Activated T-cell treated with anti-CD3 and anti-CD28 coated beads, Interleukin-2, amount 50 U/mL, for 72 hours (primary cell): Measurements from ENCODE around the gene HDAC8. TPM values are rescaled to one million over a fixed set of nuclear protein-coding genes. Genes with fewer than 3 reads are reported as not detected.

Experiments
- ATAC-seq, 2 donors: fragments of 150-1000 bp; cut with Tn5 transposase; replicated peaks in 1 of 2; 2 replicates each; pipeline ENCODE4 v1.10.0; 2021; ENCODE audit warnings: moderate library complexity in 2 of 2, mild to moderate bottlenecking in 1 of 2
- DNase-seq, 2 donors: peaks; one replicate each; pipeline ENCODE4 v3.0.0; 2021 to 2022; ENCODE audit warnings: mixed read lengths in 1 of 2
- H3K27ac Mint-ChIP-seq: one replicate; pipeline ENCODE4 v1.8.0; 2022; ENCODE audit warnings: mild to moderate bottlenecking, moderate library complexity, mixed read lengths
- H3K27me3 Mint-ChIP-seq: one replicate; pipeline ENCODE4 v1.8.0; 2022; ENCODE audit warnings: low read depth, mixed read lengths
- H3K36me3 Mint-ChIP-seq, 2 donors: one replicate each; pipeline ENCODE4 v1.8.0; 2022; ENCODE audit warnings: mixed read lengths in 2 of 2, mild to moderate bottlenecking in 1 of 2; ENCODE audit not compliant: insufficient read depth in 2 of 2
- H3K4me1 Mint-ChIP-seq: one replicate; pipeline ENCODE4 v1.8.0; 2022; ENCODE audit warnings: low read depth, mixed read lengths
- H3K4me3 Mint-ChIP-seq, 2 donors: one replicate each; pipeline ENCODE4 v1.8.0; 2022; ENCODE audit warnings: mild to moderate bottlenecking in 2 of 2, mixed read lengths in 2 of 2, moderate library complexity in 2 of 2
- H3K9me3 Mint-ChIP-seq, 2 donors: one replicate each; pipeline ENCODE4 v1.8.0; 2022; ENCODE audit warnings: mixed read lengths in 2 of 2
- total RNA-seq, 2 donors: library from RNA; stranded (reverse); gene quantifications; one replicate each; pipeline ENCODE4 v1.2.3, GENCODE V29; 2022

Gene HDAC8
- total RNA-seq, 2 donors from 2014 or later, result 23.5 to 24.3 TPM

DNA sequence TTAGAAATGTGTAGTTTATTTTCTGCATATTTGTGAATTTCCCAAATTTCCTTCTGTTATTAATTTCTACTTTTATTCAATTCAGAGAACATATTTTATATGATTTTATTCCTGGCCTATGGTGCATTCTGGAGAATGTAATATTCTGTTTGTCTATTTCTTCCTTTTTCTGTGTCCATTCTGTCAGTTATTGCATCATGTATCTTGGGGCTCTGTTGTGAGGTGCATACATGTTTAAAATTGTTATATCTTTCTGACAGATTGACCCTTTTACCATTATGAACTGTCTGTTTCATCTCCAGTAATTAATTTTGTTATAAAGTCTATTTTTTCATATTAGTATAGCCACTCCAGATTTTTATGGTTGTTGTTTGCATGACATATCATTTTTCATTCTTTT, 170.0 kb downstream of the HDAC8 start:
- H3K36me3 Mint-ChIP-seq, result peaks cover 2 to 3% of the 10 kb centered on the region in 2 donors
- no peaks in the 10 kb centered on the region for H3K4me1 Mint-ChIP-seq
- no peaks in the 10 kb centered on the region for H3K27me3 Mint-ChIP-seq
- no peak for ATAC-seq
- no peak overlapping the region for H3K27ac Mint-ChIP-seq
- DNase-seq, result no peak
- H3K4me3 Mint-ChIP-seq, result no peak overlapping the region
- H3K9me3 Mint-ChIP-seq, result no peaks in the 10 kb centered on the region

DNA sequence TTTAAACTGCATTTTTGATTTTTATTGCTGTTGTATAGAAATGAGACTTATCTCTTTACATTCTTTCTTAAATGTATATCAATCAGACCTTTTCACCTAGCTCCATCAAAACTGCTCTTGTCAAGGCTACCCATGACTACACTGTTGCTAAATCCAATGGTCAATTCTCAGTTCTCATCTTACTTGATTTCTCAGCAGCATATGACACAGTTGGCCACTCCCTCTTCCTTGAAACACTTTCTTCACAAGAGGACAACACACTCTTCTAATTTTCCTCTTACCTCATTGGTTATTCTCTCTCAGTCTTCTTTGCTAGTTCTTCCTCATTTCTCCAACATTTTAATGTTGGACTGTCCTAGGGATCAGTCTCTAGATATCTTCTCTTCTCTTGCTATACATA, 172.8 kb downstream of the HDAC8 start:
- no peak for DNase-seq
- no peaks in the 10 kb centered on the region for H3K9me3 Mint-ChIP-seq
- H3K4me1 Mint-ChIP-seq, result no peaks in the 10 kb centered on the region
- no peak overlapping the region for H3K4me3 Mint-ChIP-seq
- no peak overlapping the region for H3K27ac Mint-ChIP-seq
- no peaks in the 10 kb centered on the region for H3K27me3 Mint-ChIP-seq
- peaks cover 0 to 3% of the 10 kb centered on the region in 2 donors for H3K36me3 Mint-ChIP-seq
- ATAC-seq, result no peak

DNA sequence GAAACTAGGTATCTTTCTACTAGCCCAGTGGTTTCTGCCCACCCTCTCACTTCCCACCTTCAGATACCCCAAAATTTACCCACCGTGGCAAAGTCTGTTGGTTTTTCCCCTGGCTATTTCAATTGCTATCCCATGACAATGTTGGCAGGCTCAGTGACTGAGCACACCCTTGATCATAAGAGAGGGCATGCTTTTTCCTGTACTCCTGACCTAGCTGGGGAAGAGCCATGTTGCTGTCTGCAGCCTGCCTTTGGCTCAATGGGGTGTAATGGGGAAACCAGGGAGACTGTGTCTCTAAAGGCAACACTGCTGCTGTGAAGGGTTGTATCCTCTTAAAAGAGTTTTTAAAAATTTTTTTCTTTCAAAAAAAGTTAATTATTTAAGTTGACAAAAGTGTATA, 176.5 kb downstream of the HDAC8 start:
- Mint-ChIP-seq H3K36me3 (peaks cover 0 to 1% of the 10 kb centered on the region in 2 donors), H3K27me3 (no peaks in the 10 kb centered on the region), H3K27ac (no peak overlapping the region), H3K4me1 (no peaks in the 10 kb centered on the region), H3K9me3 (no peaks in the 10 kb centered on the region), H3K4me3 (no peak overlapping the region)
- no peak for DNase-seq
- no peak for ATAC-seq

DNA sequence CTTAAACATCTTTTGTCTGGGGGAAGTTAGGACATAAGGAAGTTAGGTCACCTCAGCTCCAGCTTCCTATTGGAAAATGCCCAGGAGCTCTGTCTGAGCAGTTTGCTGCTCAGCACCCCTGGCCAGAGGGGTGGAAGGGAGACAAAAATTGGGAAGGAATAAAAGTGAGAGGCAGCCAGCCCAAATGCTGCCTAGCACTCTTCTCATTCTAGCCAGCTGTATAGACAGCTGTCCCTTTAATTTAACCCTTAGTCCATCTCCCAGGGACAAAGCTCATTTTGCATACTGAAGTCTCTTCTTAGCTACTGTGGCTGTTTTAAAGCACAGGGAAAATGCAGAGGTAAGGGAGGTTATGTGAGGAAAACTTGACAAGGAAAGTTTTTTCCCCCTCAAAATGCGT, 177.4 kb downstream of the HDAC8 start:
- Mint-ChIP-seq H3K36me3 (peaks cover 0 to 1% of the 10 kb centered on the region in 2 donors), H3K27ac (no peak overlapping the region), H3K4me3 (no peak overlapping the region), H3K27me3 (no peaks in the 10 kb centered on the region), H3K4me1 (no peaks in the 10 kb centered on the region), H3K9me3 (no peaks in the 10 kb centered on the region)
- DNase-seq, result no peak
- no peak for ATAC-seq

DNA sequence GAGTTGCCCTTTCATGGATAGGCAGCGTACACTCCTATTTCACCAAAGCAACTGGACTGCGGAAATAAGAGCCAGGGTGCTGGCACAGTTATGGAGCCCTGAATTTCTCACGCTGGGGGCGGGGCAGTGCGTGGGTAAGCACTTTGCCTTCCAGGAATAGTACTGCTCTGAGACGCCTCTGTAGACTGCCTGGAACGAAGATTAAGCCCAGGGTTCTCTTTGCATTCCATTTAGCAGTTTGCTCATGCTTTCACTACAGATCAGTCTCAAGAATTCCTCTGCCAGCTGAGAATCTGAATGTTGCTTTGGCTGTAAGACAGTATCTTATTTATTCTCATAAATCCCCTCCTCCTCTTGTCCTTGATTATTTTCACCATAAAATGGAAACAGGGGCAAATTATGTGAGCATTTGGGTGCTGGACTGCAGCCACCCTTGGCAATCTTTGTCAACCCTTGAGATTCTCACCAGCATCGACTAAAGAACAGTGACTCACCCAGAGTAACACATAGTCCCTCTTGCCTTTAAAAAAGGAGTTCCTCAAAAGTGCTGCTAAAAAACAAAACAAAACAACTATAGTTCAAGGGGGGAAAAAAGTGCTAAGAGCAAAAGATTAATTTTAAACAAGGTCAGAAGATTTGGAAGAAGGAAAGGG, 178.0 kb downstream of the HDAC8 start:
- no peaks in the 10 kb centered on the region for H3K9me3 Mint-ChIP-seq
- peaks cover 0 to 1% of the 10 kb centered on the region in 2 donors for H3K36me3 Mint-ChIP-seq
- no peaks in the 10 kb centered on the region for H3K4me1 Mint-ChIP-seq
- no peak for ATAC-seq
- DNase-seq, result no peak
- no peak overlapping the region for H3K4me3 Mint-ChIP-seq
- H3K27me3 Mint-ChIP-seq, result no peaks in the 10 kb centered on the region
- no peak overlapping the region for H3K27ac Mint-ChIP-seq

DNA sequence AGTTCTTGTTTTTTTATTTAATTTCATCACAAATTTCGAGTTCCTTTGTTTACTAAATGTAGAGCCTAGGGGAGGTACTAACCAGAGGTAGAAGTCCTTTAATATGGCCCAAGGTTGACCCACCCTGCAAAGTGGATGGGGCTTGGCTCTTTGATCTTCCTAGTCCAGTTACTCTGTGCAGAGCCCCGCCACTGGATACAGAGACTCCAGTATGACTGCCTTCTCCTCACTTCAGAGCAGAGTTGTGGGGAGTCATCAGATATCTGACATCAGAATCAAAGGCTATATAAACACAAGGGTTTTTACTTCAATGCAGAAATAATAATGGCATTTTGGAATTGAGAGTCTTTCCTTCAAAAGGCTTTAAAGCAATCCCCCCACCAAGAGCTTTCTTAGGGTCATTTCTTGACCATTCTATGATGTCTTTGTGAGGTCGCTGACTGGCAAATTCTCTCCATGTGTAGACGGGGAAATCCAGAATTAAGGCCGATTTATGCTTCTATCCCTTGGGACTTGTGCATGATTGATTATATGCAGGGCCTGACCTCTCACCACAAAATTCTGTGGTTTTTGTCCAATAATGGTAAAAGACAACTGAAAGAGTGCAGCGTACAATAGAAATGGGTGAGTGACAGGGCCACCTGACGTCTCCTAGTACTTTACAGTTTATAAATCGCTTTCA, 178.7 kb downstream of the HDAC8 start:
- no peaks in the 10 kb centered on the region for H3K4me1 Mint-ChIP-seq
- peaks cover 0 to 1% of the 10 kb centered on the region in 2 donors for H3K36me3 Mint-ChIP-seq
- H3K27me3 Mint-ChIP-seq, result no peaks in the 10 kb centered on the region
- no peaks in the 10 kb centered on the region for H3K9me3 Mint-ChIP-seq
- ATAC-seq (no peak), DNase-seq (no peak)
- H3K27ac Mint-ChIP-seq, result no peak overlapping the region
- H3K4me3 Mint-ChIP-seq, result no peak overlapping the region

DNA sequence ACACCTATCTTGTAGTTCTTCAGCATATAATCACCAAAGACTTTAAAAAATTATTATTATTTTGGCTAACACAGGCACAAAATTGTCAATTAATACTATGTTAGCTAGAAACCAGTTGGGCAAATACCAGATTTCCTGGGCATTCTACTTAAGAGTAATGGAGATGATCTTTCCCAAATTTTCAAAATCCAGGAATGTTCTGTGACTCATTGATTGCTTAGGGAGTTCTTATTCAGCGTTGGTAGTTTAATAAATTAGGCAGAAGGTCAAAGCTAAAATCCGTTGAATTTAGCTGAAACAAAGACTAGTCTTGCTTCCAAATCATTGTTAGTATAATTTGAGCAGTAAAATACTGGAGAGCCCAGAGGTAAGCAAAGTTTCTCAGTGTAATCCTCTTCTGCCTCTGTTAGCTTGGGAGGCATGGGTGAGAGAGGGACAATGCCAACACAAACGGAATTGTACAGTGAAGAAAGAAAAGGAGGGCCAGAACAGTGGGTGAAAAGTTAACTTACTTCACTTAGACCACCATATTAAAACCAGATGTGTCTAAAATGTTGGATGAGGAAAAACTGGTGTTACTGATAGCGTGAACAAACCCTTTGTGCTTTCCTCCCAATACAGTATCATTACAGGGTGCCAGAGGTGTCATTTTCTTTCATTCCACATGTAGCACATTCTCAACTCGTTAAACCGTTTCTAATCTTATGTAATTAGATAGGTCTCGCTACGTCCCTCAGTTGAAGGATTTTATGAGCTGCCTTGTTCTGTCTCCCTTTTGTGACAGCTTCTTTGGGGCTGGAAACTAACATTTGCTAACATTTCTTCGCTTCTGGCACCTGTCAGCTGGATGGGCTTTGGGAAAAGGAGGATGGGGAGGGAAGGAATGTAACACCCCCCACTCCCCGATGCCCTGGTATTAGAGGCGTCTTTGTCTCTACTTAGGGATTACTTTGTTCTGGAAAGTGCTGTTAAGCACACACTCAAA, 179.5 kb downstream of the HDAC8 start:
- H3K36me3 Mint-ChIP-seq, result no peaks in the 10 kb centered on the region
- no peaks in the 10 kb centered on the region for H3K9me3 Mint-ChIP-seq
- no peak overlapping the region for H3K4me3 Mint-ChIP-seq
- no peak overlapping the region for H3K27ac Mint-ChIP-seq
- no peak for DNase-seq
- no peak for ATAC-seq
- no peaks in the 10 kb centered on the region for H3K27me3 Mint-ChIP-seq
- no peaks in the 10 kb centered on the region for H3K4me1 Mint-ChIP-seq

DNA sequence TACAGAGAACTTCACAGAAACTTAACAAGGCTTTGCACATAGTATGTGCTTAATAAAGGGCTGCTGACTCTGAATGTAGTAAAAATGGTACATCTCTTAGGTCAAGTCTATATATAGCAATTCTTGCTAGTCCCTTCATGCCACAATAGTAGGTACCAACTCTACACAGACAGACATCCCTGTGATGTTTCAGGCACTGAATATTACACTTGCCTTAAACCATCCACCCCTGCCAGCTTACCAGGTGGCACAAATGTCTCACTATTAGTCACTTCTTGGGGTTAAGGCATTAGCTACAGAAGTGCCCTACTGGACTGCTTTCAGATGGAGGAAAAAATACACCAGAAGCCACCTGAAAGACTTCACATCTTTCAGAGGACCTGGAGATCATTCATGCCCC, 180.6 kb downstream of the HDAC8 start:
- H3K36me3 Mint-ChIP-seq, result no peaks in the 10 kb centered on the region
- ATAC-seq, result no peak
- no peaks in the 10 kb centered on the region for H3K9me3 Mint-ChIP-seq
- H3K4me3 Mint-ChIP-seq, result no peak overlapping the region
- no peak overlapping the region for H3K27ac Mint-ChIP-seq
- peaks cover 9% of the 10 kb centered on the region for H3K27me3 Mint-ChIP-seq
- DNase-seq, result no peak
- no peaks in the 10 kb centered on the region for H3K4me1 Mint-ChIP-seq

DNA sequence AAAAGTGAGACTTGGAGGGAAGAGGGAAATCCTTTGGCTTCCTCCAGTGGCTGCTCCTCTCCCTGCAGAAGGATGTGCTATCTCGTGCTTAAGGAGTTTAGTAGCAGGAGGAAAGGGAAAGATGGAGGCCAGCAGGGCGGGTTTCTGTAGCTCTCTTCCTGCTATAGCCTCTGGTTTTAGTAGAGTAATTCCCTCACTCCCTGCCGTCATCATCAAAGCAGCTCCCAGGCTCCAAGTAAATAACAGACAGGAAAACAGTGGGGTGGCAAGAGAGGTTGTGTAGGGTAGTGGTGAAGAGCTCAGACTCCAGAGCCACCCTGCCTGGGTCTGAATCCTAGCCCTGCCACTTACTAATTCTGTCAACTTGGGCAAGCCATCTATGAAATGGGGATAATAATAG, 185.4 kb downstream of the HDAC8 start:
- Mint-ChIP-seq H3K4me1 (no peaks in the 10 kb centered on the region), H3K4me3 (no peak overlapping the region), H3K36me3 (no peaks in the 10 kb centered on the region), H3K27ac (no peak overlapping the region), H3K27me3 (peaks cover 12% of the 10 kb centered on the region), H3K9me3 (no peaks in the 10 kb centered on the region)
- DNase-seq (no peak), ATAC-seq (no peak)

DNA sequence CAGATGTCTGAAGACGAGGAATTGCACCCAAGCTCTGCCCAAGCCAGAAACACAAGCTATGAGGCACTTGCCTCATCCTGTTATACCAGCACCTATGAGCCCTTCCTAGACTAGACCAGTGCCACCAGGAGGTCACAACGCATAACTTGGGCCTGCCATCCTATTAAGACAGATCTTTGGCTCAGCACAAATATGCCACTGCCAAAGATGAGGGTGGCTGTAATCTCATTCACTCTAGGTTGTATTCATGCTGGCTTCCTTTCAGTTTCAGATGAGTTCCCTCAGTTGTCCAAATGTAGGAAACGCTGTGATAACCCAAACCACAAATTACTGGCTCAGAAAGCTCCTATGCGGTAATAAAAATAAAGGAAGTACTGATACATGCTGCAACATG, 190.4 kb downstream of the HDAC8 start:
- H3K4me1 Mint-ChIP-seq, result no peaks in the 10 kb centered on the region

DNA sequence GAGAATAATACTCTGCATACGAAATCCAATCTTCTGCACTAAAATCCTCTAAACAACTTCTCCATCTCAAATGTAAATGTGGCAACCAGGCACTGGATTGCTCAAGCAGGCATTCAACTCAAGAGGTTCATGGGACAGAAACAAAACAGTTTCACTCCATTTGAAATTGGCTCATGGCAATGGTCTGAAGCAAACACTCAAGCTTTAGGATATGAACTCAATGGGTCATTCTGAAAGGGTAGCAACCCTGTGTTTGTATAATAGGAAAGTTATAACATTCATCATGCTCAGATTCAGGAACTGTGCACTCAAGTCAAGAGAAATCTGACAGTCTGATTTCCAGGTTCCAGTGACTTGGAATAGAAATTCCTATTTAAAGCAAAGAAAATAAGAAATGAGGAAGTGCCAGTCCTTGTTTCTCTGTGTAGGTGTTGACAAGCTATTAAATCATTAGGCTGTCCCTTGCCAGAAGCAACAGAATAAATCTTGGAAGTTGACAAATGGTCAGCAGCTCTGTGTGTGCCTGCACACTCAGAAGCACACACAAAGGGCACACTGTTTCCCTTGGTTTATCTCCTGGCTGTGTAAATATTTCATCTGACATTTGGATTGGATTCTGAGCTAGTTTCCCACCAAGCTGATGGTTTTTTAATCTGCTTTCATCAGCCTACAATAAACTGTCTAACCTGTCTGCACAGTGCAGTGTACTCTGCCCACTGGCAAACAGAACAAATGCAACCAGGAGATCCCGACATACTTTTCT, 191.0 kb downstream of the HDAC8 start:
- no peak overlapping the region for H3K27ac Mint-ChIP-seq
- H3K9me3 Mint-ChIP-seq, result no peaks in the 10 kb centered on the region

More for the DNA sequence above, 190.4 kb downstream of the HDAC8 start:
- Mint-ChIP-seq H3K36me3 (no peaks in the 10 kb centered on the region), H3K9me3 (no peaks in the 10 kb centered on the region), H3K27ac (no peak overlapping the region), H3K4me3 (no peak overlapping the region), H3K27me3 (peaks cover 15% of the 10 kb centered on the region)
- ATAC-seq (no peak), DNase-seq (no peak)

DNA sequence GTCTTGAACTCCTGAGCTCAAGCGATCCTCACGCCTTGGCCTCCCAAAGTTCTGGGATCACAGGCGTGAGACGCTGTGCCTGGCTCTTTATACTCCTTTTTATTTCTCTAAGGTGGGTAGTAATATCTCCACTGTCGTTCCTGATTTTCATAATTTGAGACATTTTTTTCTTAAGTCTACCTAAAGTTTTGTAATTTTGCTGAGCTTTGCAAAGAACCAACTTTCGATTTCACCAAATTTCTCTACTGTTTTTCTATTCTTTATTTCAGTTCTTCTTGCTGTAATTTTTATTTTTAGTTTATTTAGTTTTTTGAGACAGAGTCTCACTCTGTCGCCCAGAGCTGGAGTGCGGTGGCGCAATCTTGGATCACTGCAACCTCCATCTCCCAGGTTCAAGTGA, 196.5 kb downstream of the HDAC8 start:
- DNase-seq (no peak), ATAC-seq (no peak)
- Mint-ChIP-seq H3K4me1 (no peaks in the 10 kb centered on the region), H3K4me3 (no peak overlapping the region), H3K27me3 (peaks cover 1% of the 10 kb centered on the region), H3K9me3 (no peaks in the 10 kb centered on the region), H3K36me3 (no peaks in the 10 kb centered on the region), H3K27ac (no peak overlapping the region)

More for the DNA sequence above, 191.0 kb downstream of the HDAC8 start:
- peaks cover 11% of the 10 kb centered on the region for H3K27me3 Mint-ChIP-seq
- no peaks in the 10 kb centered on the region for H3K4me1 Mint-ChIP-seq
- no peak overlapping the region for H3K4me3 Mint-ChIP-seq
- DNase-seq (no peak), ATAC-seq (no peak)
- H3K36me3 Mint-ChIP-seq, result no peaks in the 10 kb centered on the region
